ENCODE data around the gene RIC8A. TPM values are rescaled to one million over a fixed set of nuclear protein-coding genes. Genes with fewer than 3 reads are reported as not detected.

The RIC8A gene
- total RNA-seq, 4 donors from 2014 or later = 65.0 to 108 (median 86.8) TPM

- Histone ChIP-seq H3K36me3 (peaks cover 0 to 6% (median 0%) of the 10 kb centered on the region in 3 donors), H3K4me1 (peaks cover 0 to 3% (median 0%) of the 10 kb centered on the region in 4 donors), H3K27me3 (no peaks in the 10 kb centered on the region), H3K27ac (no peak overlapping the region), H3K4me3 (no peak overlapping the region), H3K9me3 (no peaks in the 10 kb centered on the region)
- DNase-seq = peak in 1 of 3 donors; percentile 37
- TF ChIP-seq POLR2A (IDR thresholded peaks at IDR 0.05) (no peak), CTCF (IDR thresholded peaks at IDR 0.05) (no peak)
Measured at GRCh38 chr11:196786-197731, 10.4 kb upstream of the RIC8A start.

- peak in 1 of 3 donors; percentile 45 for DNase-seq
Measured at GRCh38 chr11:197741-198235, 9.7 kb upstream of the RIC8A start.

GRCh38 chr11:198236-198806 is 9.2 kb upstream of the RIC8A start:
- no peaks in the 10 kb centered on the region for H3K27me3 ChIP-seq
- H3K4me1 ChIP-seq = peaks cover 0 to 11% (median 0%) of the 10 kb centered on the region in 4 donors
- H3K36me3 ChIP-seq = peaks cover 0 to 7% (median 0%) of the 10 kb centered on the region in 3 donors
- TF ChIP-seq POLR2A (IDR thresholded peaks at IDR 0.05) = no peak
- TF ChIP-seq CTCF (IDR thresholded peaks at IDR 0.05) = no peak
- H3K27ac ChIP-seq = no peak overlapping the region
- H3K9me3 ChIP-seq = no peaks in the 10 kb centered on the region
- DNase-seq = peak; percentile 9 to 40 (median 37)
- H3K4me3 ChIP-seq = no peak overlapping the region

More at GRCh38 chr11:197741-198235, 9.7 kb upstream of the RIC8A start:
- no peaks in the 10 kb centered on the region for H3K27me3 ChIP-seq
- no peak overlapping the region for H3K27ac ChIP-seq
- H3K9me3 ChIP-seq = no peaks in the 10 kb centered on the region
- peaks cover 0 to 10% (median 0%) of the 10 kb centered on the region in 4 donors for H3K4me1 ChIP-seq
- H3K4me3 ChIP-seq = no peak overlapping the region
- TF ChIP-seq CTCF (IDR thresholded peaks at IDR 0.05) = no peak
- no peak for TF ChIP-seq POLR2A (IDR thresholded peaks at IDR 0.05)
- peaks cover 0 to 6% (median 0%) of the 10 kb centered on the region in 3 donors for H3K36me3 ChIP-seq

- peak; percentile 10 to 44 (median 41) for DNase-seq
- TF ChIP-seq POLR2A (IDR thresholded peaks at IDR 0.05) (no peak), CTCF (IDR thresholded peaks at IDR 0.05) (no peak)
Measured at GRCh38 chr11:199004-199581, 8.4 kb upstream of the RIC8A start.

GRCh38 chr11:199782-200181 is 7.7 kb upstream of the RIC8A start:
- peaks cover 0 to 11% (median 0%) of the 10 kb centered on the region in 4 donors for H3K4me1 ChIP-seq
- no peak overlapping the region for H3K27ac ChIP-seq
- H3K36me3 ChIP-seq = peaks cover 0 to 21% (median 0%) of the 10 kb centered on the region in 3 donors
- no peaks in the 10 kb centered on the region for H3K27me3 ChIP-seq
- no peak overlapping the region for H3K4me3 ChIP-seq
- TF ChIP-seq POLR2A (IDR thresholded peaks at IDR 0.05) (no peak), CTCF (IDR thresholded peaks at IDR 0.05) (no peak)
- peak; percentile 14 to 46 (median 45) for DNase-seq
- no peaks in the 10 kb centered on the region for H3K9me3 ChIP-seq

More at GRCh38 chr11:199004-199581, 8.4 kb upstream of the RIC8A start:
- H3K27me3 ChIP-seq = no peaks in the 10 kb centered on the region
- H3K9me3 ChIP-seq = no peaks in the 10 kb centered on the region
- H3K4me1 ChIP-seq = peaks cover 0 to 11% (median 0%) of the 10 kb centered on the region in 4 donors
- no peak overlapping the region for H3K27ac ChIP-seq
- peaks cover 0 to 14% (median 0%) of the 10 kb centered on the region in 3 donors for H3K36me3 ChIP-seq
- H3K4me3 ChIP-seq = no peak overlapping the region
